K562 (cell line): ENCODE results near the gene RUNDC3A. TPM values are rescaled to one million over a fixed set of nuclear protein-coding genes. Genes with fewer than 3 reads are reported as not detected.
A peak's percentile ranks its signal among the peaks of the same experiment; 100 is the strongest.

ENCODE experiments used
- ATF3 ChIP-seq, 2 experiments: fragments of 450-650 bp in 1 of 2; sonication (generic) in 1 of 2; formaldehyde crosslinking in 1 of 2; IDR thresholded peaks in 1 of 2; conservative IDR thresholded peaks in 1 of 2; 2 replicates each; pipeline versions ENCODE4 v1.6.1 to v1.8.1; 2016 to 2023; ENCODE audit warnings: mild to moderate bottlenecking in 2 of 2, moderate library complexity in 2 of 2, inconsistent platforms in 1 of 2, missing genetic modification reagents in 1 of 2
- E2F6 ChIP-seq, 2 experiments: IDR thresholded peaks; 2 replicates each; pipeline ENCODE4 v1.6.1; 2011; ENCODE audit warnings: borderline replicate concordance in 1 of 2, control low read depth in 1 of 2, low read depth in 1 of 2, low read length in 1 of 2, mild to moderate bottlenecking in 1 of 2, mixed read lengths in 1 of 2, moderate library complexity in 1 of 2; ENCODE audit not compliant: insufficient read depth in 1 of 2, insufficient read length in 1 of 2, poor library complexity in 1 of 2, severe bottlenecking in 1 of 2; ENCODE audit errors: extremely low read depth in 1 of 2
- EHMT2 ChIP-seq: fragments of 450-650 bp; IDR thresholded peaks from 2 replicates; pipeline ENCODE4 v1.6.1; 2018; ENCODE audit warnings: antibody characterized with exemption
- FOXK1 ChIP-seq: sonication (generic); formaldehyde crosslinking; IDR thresholded peaks from 2 replicates; pipeline ENCODE4 v1.8.0; 2022; ENCODE audit warnings: missing genetic modification reagents, mild to moderate bottlenecking, borderline replicate concordance
- HDAC1 ChIP-seq, 2 experiments: fragments of 450-650 bp; IDR thresholded peaks; 2 replicates each; pipeline ENCODE4 v1.6.1; 2016 to 2017; ENCODE audit warnings: inconsistent platforms in 1 of 2, mild to moderate bottlenecking in 1 of 2, moderate library complexity in 1 of 2
- HNRNPL ChIP-seq: fragments of 200-400 bp; formaldehyde crosslinking; IDR thresholded peaks from 2 replicates; pipeline ENCODE4 v1.6.1; 2017; ENCODE audit warnings: low read depth, mild to moderate bottlenecking, low read length
- KAT7 ChIP-seq: sonication (generic); formaldehyde crosslinking; IDR thresholded peaks from 2 replicates; pipeline ENCODE4 v1.8.0; 2022; ENCODE audit warnings: missing genetic modification reagents, mild to moderate bottlenecking, borderline replicate concordance
- KDM4B ChIP-seq, 2 experiments: fragments of 450-650 bp in 1 of 2; sonication (generic) in 1 of 2; IDR thresholded peaks; 2 replicates each; pipeline ENCODE4 v1.6.1; 2016 to 2017; ENCODE audit warnings: borderline replicate concordance in 2 of 2, antibody characterized with exemption in 1 of 2, low read depth in 1 of 2, mild to moderate bottlenecking in 1 of 2
- KLF13 ChIP-seq: fragments of 450-650 bp; IDR thresholded peaks from 2 replicates; pipeline ENCODE4 v1.6.1; 2016; ENCODE audit warnings: missing genetic modification characterization, low read depth, mild to moderate bottlenecking, missing compliant biosample characterization, moderate library complexity, borderline replicate concordance
- MAX ChIP-seq: sonication (generic); formaldehyde crosslinking; IDR thresholded peaks from 2 replicates; pipeline ENCODE4 v1.9.0; 2022; ENCODE audit warnings: mild to moderate bottlenecking, missing genetic modification reagents
- PATZ1 ChIP-seq: fragments of 250-450 bp; sonication (Bioruptor Pico); IDR thresholded peaks from 2 replicates; pipeline ENCODE4 v1.5.0; 2020; ENCODE audit warnings: mild to moderate bottlenecking, borderline replicate concordance
- RBM22 ChIP-seq: fragments of 200-400 bp; formaldehyde crosslinking; IDR thresholded peaks from 2 replicates; pipeline ENCODE4 v1.6.1; 2018; ENCODE audit warnings: low read length, low read depth; ENCODE audit not compliant: poor library complexity, severe bottlenecking
- VEZF1 ChIP-seq: fragments of 200-800 bp; sonication (Bioruptor generic); IDR thresholded peaks from 2 replicates; pipeline ENCODE4 v1.6.1; 2017; ENCODE audit warnings: missing genetic modification characterization, missing compliant biosample characterization
- ZBTB49 ChIP-seq: sonication (generic); formaldehyde crosslinking; IDR thresholded peaks from 2 replicates; pipeline ENCODE4 v1.8.0; 2022; ENCODE audit warnings: missing genetic modification reagents, mild to moderate bottlenecking, borderline replicate concordance
- ZNF347 ChIP-seq: fragments of 450-650 bp; formaldehyde crosslinking; IDR thresholded peaks from 2 replicates; pipeline ENCODE4 v1.4.0; 2020; ENCODE audit warnings: low read depth, mild to moderate bottlenecking, moderate library complexity
- ZNF780A ChIP-seq: fragments of 250-450 bp; sonication (Bioruptor Pico); IDR thresholded peaks from 2 replicates; pipeline ENCODE4 v1.5.0; 2021; ENCODE audit warnings: mild to moderate bottlenecking
- polyA plus RNA-seq, 8 experiments: library from polyadenylated mRNA; depleted of rRNA in 4 of 8; stranded (reverse) in 5 of 8; unstranded in 3 of 8; fragments of >200 nt; fragmentation: Nextera tagmentation in 2 of 8; fragmentation: Illumina TruSeq in 1 of 8; extraction: Ambion mirVana in 2 of 8; extraction: Trizol in 1 of 8; gene quantifications; 2 replicates each; pipeline versions ENCODE4 v1.2.1 to v1.2.3, GENCODE V29; 2011 to 2014; ENCODE audit warnings: inconsistent platforms in 1 of 8, missing spikeins in 1 of 8
- total RNA-seq, 7 experiments: library from RNA; depleted of rRNA in 6 of 7; stranded (reverse); fragments of >200 nt in 6 of 7; fragmentation: Illumina TruSeq in 2 of 7; extraction: Trizol in 2 of 7; gene quantifications; 2 replicates each; pipeline versions ENCODE4 v1.2.1 to v1.2.3, GENCODE V29; 2011 to 2021; ENCODE audit warnings: low replicate concordance in 1 of 7

The RUNDC3A gene
- total and polyA plus RNA-seq, 9 of the 15 experiments (the other 6 are each of a cell fraction or from before 2014, with no cell fraction given): not detected

GRCh38 chr17:44308320-44308818 lies at the start of gene RUNDC3A (continued):
- no peak for TF ChIP-seq PATZ1
- TF ChIP-seq ZNF780A (CRISPR knock-in tag): no peak
- peak in 1 of 2 experiments; percentile 45; a peak in 1 of 4 replicates for TF ChIP-seq HDAC1 (IDR thresholded peaks at IDR 0.05)
- TF ChIP-seq ATF3 (IDR thresholded peaks at IDR 0.05): peak; percentile 68
- no peak for TF ChIP-seq ATF3 (CRISPR knock-in tag; conservative IDR thresholded peaks at IDR 0.05)
- peak; percentile 72; the same call in 1 of the 2 replicates for TF ChIP-seq KAT7 (CRISPR knock-in tag)
- no peak for TF ChIP-seq FOXK1 (CRISPR knock-in tag)
- peak; percentile 80; the same call in 1 of the 2 replicates for TF ChIP-seq HNRNPL
- peak; percentile 66; the same call in 1 of the 2 replicates for TF ChIP-seq KLF13 (tag)
- TF ChIP-seq VEZF1 (CRISPR knock-in tag): peak; percentile 99
- no peak for TF ChIP-seq ZNF347 (CRISPR knock-in tag)
- peak; percentile 97 for TF ChIP-seq EHMT2
- no peak for TF ChIP-seq RBM22
- TF ChIP-seq ZBTB49 (CRISPR knock-in tag): 0 out of 2 replicates have a peak, but pooled peaks have one; percentile 48
- TF ChIP-seq MAX: 0 out of 2 replicates have a peak, but pooled peaks have one; percentile 13
- TF ChIP-seq E2F6 (IDR thresholded peaks at IDR 0.05; ENCODE audit: borderline replicate concordance in 1 of 2, extremely low read depth in 1 of 2, insufficient read depth in 1 of 2, insufficient read length in 1 of 2, low read depth in 1 of 2, low read length in 1 of 2, poor library complexity in 1 of 2, severe bottlenecking in 1 of 2): peak in 1 of 2 experiments; percentile 25
- 0 out of 4 replicates have a peak, but pooled peaks of 1 of the 2 experiments have one; percentile 31 for TF ChIP-seq KDM4B (IDR thresholded peaks at IDR 0.05; ENCODE audit: borderline replicate concordance in 2 of 2, low read depth in 1 of 2)
